ENCODE results near the gene NCAM1.

The NCAM1 gene

DNA sequence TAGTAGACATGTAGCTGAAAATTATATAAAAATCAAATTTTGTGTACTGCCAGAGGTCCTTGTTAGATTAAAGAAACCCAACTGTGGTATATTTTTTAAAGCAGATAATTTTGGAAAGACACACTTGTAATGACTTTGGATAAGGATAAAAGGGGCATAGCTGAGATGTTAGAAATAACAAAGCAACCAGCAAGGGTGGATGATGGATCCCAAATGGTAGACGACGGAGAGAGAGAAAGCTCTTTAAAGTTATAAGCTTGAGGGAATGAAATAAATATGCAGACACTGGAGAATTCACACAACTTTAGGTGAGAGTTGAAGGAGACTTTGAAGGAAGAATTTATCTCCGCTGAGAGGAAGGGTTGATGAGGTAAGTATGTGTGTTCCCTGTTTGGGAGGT is 10.6 kb downstream of the NCAM1 start:
- no peaks in the 10 kb centered on the region for H3K79me2 ChIP-seq (ENCODE audit: insufficient read depth, low read length)
- no peak for TF ChIP-seq EZH2phosphoT487 (conservative IDR thresholded peaks at IDR 0.05; ENCODE audit: low read length)
- TF ChIP-seq, protein P1, sequence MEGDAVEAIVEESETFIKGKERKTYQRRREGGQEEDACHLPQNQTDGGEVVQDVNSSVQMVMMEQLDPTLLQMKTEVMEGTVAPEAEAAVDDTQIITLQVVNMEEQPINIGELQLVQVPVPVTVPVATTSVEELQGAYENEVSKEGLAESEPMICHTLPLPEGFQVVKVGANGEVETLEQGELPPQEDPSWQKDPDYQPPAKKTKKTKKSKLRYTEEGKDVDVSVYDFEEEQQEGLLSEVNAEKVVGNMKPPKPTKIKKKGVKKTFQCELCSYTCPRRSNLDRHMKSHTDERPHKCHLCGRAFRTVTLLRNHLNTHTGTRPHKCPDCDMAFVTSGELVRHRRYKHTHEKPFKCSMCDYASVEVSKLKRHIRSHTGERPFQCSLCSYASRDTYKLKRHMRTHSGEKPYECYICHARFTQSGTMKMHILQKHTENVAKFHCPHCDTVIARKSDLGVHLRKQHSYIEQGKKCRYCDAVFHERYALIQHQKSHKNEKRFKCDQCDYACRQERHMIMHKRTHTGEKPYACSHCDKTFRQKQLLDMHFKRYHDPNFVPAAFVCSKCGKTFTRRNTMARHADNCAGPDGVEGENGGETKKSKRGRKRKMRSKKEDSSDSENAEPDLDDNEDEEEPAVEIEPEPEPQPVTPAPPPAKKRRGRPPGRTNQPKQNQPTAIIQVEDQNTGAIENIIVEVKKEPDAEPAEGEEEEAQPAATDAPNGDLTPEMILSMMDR (IDR thresholded peaks at IDR 0.05; ENCODE audit: insufficient read depth, low read length, poor library complexity, severe bottlenecking): no peak
- no peaks in the 10 kb centered on the region for H3K9me3 ChIP-seq (ENCODE audit: insufficient read depth, low read length)
- no peak overlapping the region for H2AFZ ChIP-seq (ENCODE audit: low read depth, low read length, severe bottlenecking)
- no peaks in the 10 kb centered on the region; the same call in 1 of the 2 replicates for H3K9me2 ChIP-seq (replicated peaks; ENCODE audit: insufficient read depth, low read length)
- no peak overlapping the region for H3K4me2 ChIP-seq (ENCODE audit: low read depth, low read length, poor library complexity, severe bottlenecking)
- no peak overlapping the region for H3K9ac ChIP-seq (ENCODE audit: low read length)
- H4K20me1 ChIP-seq (ENCODE audit: low read depth, low read length): no peaks in the 10 kb centered on the region
- no peaks in the 10 kb centered on the region for H3F3A ChIP-seq (ENCODE audit: insufficient read depth)
- no peak overlapping the region for H3K4me3 ChIP-seq (ENCODE audit: insufficient read depth, low read length, poor library complexity, severe bottlenecking)
- H3K27ac ChIP-seq (ENCODE audit: low read depth, low read length): no peak overlapping the region
- no peaks in the 10 kb centered on the region for H3K27me3 ChIP-seq (ENCODE audit: low read length)
- no peaks in the 10 kb centered on the region for H3K36me3 ChIP-seq (ENCODE audit: low read length)

DNA sequence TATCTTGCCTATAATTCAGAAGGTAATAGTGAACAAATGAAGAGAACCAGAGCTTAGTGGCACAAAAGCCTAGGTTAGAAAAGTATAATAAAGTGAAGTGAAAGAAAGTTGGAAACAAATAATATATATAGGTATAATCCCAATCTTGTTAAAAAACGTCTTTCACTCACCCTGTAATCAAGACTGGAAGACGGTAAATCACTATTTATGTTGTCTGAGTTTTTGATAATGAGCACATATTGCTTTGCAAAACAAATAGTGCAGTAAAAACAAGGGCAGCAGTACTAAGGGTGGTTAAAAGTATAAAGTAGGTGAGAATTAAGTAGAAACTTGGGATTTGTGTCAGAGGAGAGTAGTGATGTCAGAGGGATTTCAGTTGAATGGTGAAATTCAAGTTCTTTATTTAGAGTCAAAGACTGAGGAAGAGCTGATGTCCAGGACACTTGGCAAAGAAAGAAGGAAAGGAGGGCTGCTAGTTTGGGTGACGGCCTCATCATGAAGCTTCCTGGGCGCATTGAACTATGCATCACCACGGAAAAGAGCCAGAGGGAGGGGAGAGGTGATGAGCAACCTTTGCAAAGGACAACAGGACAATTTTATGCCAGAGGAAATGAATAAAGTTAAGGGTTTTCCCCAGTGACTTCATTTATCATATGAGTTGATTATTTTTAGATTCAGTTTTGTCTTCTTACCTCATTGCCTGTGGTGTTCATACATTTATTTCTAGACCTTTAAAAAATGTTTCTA is 11.4 kb downstream of the NCAM1 start:
- Histone ChIP-seq H3K79me2 (ENCODE audit: insufficient read depth, low read length) (no peaks in the 10 kb centered on the region), H3K4me3 (ENCODE audit: insufficient read depth, low read length, poor library complexity, severe bottlenecking) (no peak overlapping the region), H3K9ac (ENCODE audit: low read length) (no peak overlapping the region), H3K27me3 (ENCODE audit: low read length) (no peaks in the 10 kb centered on the region), H3F3A (ENCODE audit: insufficient read depth) (no peaks in the 10 kb centered on the region), H4K20me1 (ENCODE audit: low read depth, low read length) (no peaks in the 10 kb centered on the region), H3K9me2 (replicated peaks; ENCODE audit: insufficient read depth, low read length) (no peaks in the 10 kb centered on the region; the same call in 1 of the 2 replicates), H3K4me2 (ENCODE audit: low read depth, low read length, poor library complexity, severe bottlenecking) (no peak overlapping the region), H2AFZ (ENCODE audit: low read depth, low read length, severe bottlenecking) (no peak overlapping the region), H3K36me3 (ENCODE audit: low read length) (no peaks in the 10 kb centered on the region), H3K27ac (ENCODE audit: low read depth, low read length) (no peak overlapping the region), H3K9me3 (ENCODE audit: insufficient read depth, low read length) (no peaks in the 10 kb centered on the region)
- TF ChIP-seq, protein P1 (IDR thresholded peaks at IDR 0.05; ENCODE audit: insufficient read depth, low read length, poor library complexity, severe bottlenecking): no peak
- TF ChIP-seq EZH2phosphoT487 (conservative IDR thresholded peaks at IDR 0.05; ENCODE audit: low read length): no peak

DNA sequence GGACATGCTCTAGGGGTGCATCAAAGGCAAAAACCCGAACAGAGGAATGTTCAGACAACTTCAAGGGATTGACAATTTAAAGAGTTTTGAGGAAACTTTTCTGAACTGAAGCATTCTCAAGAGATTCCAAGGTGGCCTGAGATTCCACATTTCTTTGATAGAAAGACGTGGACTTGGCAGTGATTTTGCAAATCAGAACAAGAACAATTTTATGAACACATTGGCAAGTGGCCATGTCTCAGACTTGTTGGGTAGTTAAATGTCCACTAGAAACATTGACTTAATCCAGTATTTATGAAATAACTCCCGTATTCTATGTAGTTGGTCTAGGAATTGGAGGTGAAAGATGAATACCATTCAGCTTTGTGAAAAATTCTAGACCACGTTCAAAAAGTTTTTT is 13.8 kb downstream of the NCAM1 start:
- H3K4me2 ChIP-seq (ENCODE audit: low read depth, low read length, poor library complexity, severe bottlenecking): no peak overlapping the region
- H3K9me3 ChIP-seq (ENCODE audit: insufficient read depth, low read length): no peaks in the 10 kb centered on the region
- no peaks in the 10 kb centered on the region for H3K79me2 ChIP-seq (ENCODE audit: insufficient read depth, low read length)
- no peaks in the 10 kb centered on the region; the same call in 1 of the 2 replicates for H3K9me2 ChIP-seq (replicated peaks; ENCODE audit: insufficient read depth, low read length)
- no peak overlapping the region for H3K27ac ChIP-seq (ENCODE audit: low read depth, low read length)
- no peak overlapping the region for H2AFZ ChIP-seq (ENCODE audit: low read depth, low read length, severe bottlenecking)
- no peak overlapping the region for H3K9ac ChIP-seq (ENCODE audit: low read length)
- no peak overlapping the region for H3K4me3 ChIP-seq (ENCODE audit: insufficient read depth, low read length, poor library complexity, severe bottlenecking)
- no peaks in the 10 kb centered on the region for H3F3A ChIP-seq (ENCODE audit: insufficient read depth)
- no peaks in the 10 kb centered on the region for H3K36me3 ChIP-seq (ENCODE audit: low read length)
- H4K20me1 ChIP-seq (ENCODE audit: low read depth, low read length): no peaks in the 10 kb centered on the region
- no peak for TF ChIP-seq EZH2phosphoT487 (conservative IDR thresholded peaks at IDR 0.05; ENCODE audit: low read length)
- TF ChIP-seq, protein P1 (IDR thresholded peaks at IDR 0.05; ENCODE audit: insufficient read depth, low read length, poor library complexity, severe bottlenecking): no peak
- H3K27me3 ChIP-seq (ENCODE audit: low read length): no peaks in the 10 kb centered on the region

Data from SU-DHL-6 (cell line).